K562 (cell line): Measurements from ENCODE around the gene TMCC2. TPM values are rescaled to one million over a fixed set of nuclear protein-coding genes. Genes with fewer than 3 reads are reported as not detected.

Experiments
- ATF3 ChIP-seq, 2 experiments: fragments of 450-650 bp in 1 of 2; sonication (generic) in 1 of 2; formaldehyde crosslinking in 1 of 2; IDR thresholded peaks in 1 of 2; conservative IDR thresholded peaks in 1 of 2; 2 replicates each; pipeline versions ENCODE4 v1.6.1 to v1.8.1; 2016 to 2023; ENCODE audit warnings: mild to moderate bottlenecking in 2 of 2, moderate library complexity in 2 of 2, inconsistent platforms in 1 of 2, missing genetic modification reagents in 1 of 2
- CREM ChIP-seq: IDR thresholded peaks from 2 replicates; pipeline ENCODE4 v1.6.1; 2014; ENCODE audit warnings: antibody characterized with exemption, low read depth
- EP300 ChIP-seq: IDR thresholded peaks from 2 replicates; pipeline ENCODE4 v1.6.1; 2012; ENCODE audit warnings: low read length, improper control_type of control experiment
- FOXJ3 ChIP-seq: sonication (generic); formaldehyde crosslinking; IDR thresholded peaks from 2 replicates; pipeline ENCODE4 v1.4.0; 2020; ENCODE audit warnings: mild to moderate bottlenecking, missing genetic modification reagents
- KLF13 ChIP-seq: fragments of 450-650 bp; IDR thresholded peaks from 2 replicates; pipeline ENCODE4 v1.6.1; 2016; ENCODE audit warnings: missing genetic modification characterization, low read depth, mild to moderate bottlenecking, missing compliant biosample characterization, moderate library complexity, borderline replicate concordance
- MECOM ChIP-seq: fragments of 250-450 bp; sonication (Bioruptor Pico); IDR thresholded peaks from 2 replicates; pipeline ENCODE4 v1.8.0; 2022; ENCODE audit warnings: inconsistent platforms
- MNT ChIP-seq, 2 experiments: fragments of 450-650 bp; conservative IDR thresholded peaks; 2 replicates each; pipeline ENCODE4 v1.6.1; 2017; ENCODE audit warnings: mild to moderate bottlenecking in 2 of 2, moderate library complexity in 2 of 2
- MTA2 ChIP-seq: fragments of 450-650 bp; IDR thresholded peaks from 2 replicates; pipeline ENCODE4 v1.6.1; 2016; ENCODE audit warnings: low read depth
- NCOA4 ChIP-seq: fragments of 450-650 bp; IDR thresholded peaks from 2 replicates; pipeline ENCODE4 v1.6.1; 2018; ENCODE audit warnings: mild to moderate bottlenecking; ENCODE audit not compliant: partially characterized antibody
- NFE2 ChIP-seq: IDR thresholded peaks from 2 replicates; pipeline ENCODE4 v1.6.1; 2014; ENCODE audit warnings: antibody characterized with exemption, low read depth
- PML ChIP-seq: IDR thresholded peaks from 2 replicates; pipeline ENCODE4 v1.6.1; 2012; ENCODE audit warnings: low read length, inconsistent platforms
- RBM22 ChIP-seq: fragments of 200-400 bp; formaldehyde crosslinking; IDR thresholded peaks from 2 replicates; pipeline ENCODE4 v1.6.1; 2018; ENCODE audit warnings: low read length, low read depth; ENCODE audit not compliant: poor library complexity, severe bottlenecking
- SMARCA5 ChIP-seq: fragments of 450-650 bp; IDR thresholded peaks from 2 replicates; pipeline ENCODE4 v1.6.1; 2016
- SREBF2 ChIP-seq: sonication (generic); formaldehyde crosslinking; IDR thresholded peaks from 2 replicates; pipeline ENCODE4 v1.4.0; 2020; ENCODE audit warnings: mild to moderate bottlenecking, missing genetic modification reagents
- ZBTB1 ChIP-seq: sonication (generic); formaldehyde crosslinking; IDR thresholded peaks from 2 replicates; pipeline ENCODE4 v1.8.1; 2023; ENCODE audit warnings: missing genetic modification reagents, low read depth, mild to moderate bottlenecking, borderline replicate concordance
- ZFP36 ChIP-seq: fragments of 150-350 bp; IDR thresholded peaks from 2 replicates; pipeline ENCODE4 v1.6.1; 2018; ENCODE audit warnings: low read length, low read depth; ENCODE audit not compliant: partially characterized antibody
- ZFX ChIP-seq: sonication (generic); formaldehyde crosslinking; IDR thresholded peaks from 2 replicates; pipeline ENCODE4 v1.8.0; 2022; ENCODE audit warnings: mild to moderate bottlenecking, missing genetic modification reagents, moderate library complexity
- ZNF184 ChIP-seq: sonication (generic); formaldehyde crosslinking; IDR thresholded peaks from 2 replicates; pipeline ENCODE4 v1.5.0; 2020; ENCODE audit warnings: missing genetic modification reagents
- polyA plus RNA-seq, 8 experiments: library from polyadenylated mRNA; depleted of rRNA in 4 of 8; stranded (reverse) in 5 of 8; unstranded in 3 of 8; fragments of >200 nt; fragmentation: Nextera tagmentation in 2 of 8; fragmentation: Illumina TruSeq in 1 of 8; extraction: Ambion mirVana in 2 of 8; extraction: Trizol in 1 of 8; gene quantifications; 2 replicates each; pipeline versions ENCODE4 v1.2.1 to v1.2.3, GENCODE V29; 2011 to 2014; ENCODE audit warnings: inconsistent platforms in 1 of 8, missing spikeins in 1 of 8
- total RNA-seq, 7 experiments: library from RNA; depleted of rRNA in 6 of 7; stranded (reverse); fragments of >200 nt in 6 of 7; fragmentation: Illumina TruSeq in 2 of 7; extraction: Trizol in 2 of 7; gene quantifications; 2 replicates each; pipeline versions ENCODE4 v1.2.1 to v1.2.3, GENCODE V29; 2011 to 2021; ENCODE audit warnings: low replicate concordance in 1 of 7
- TF ChIP-seq, protein P1 (sequence below), 3 experiments: fragments of 200-800 bp in 1 of 3; sonication (Bioruptor generic) in 1 of 3; sonication (generic) in 1 of 3; formaldehyde crosslinking in 1 of 3; IDR thresholded peaks; 2 replicates each; pipeline versions ENCODE4 v1.6.1 to v1.8.0; 2016 to 2022; ENCODE audit warnings: mild to moderate bottlenecking in 2 of 3, missing compliant biosample characterization in 2 of 3, missing genetic modification characterization in 2 of 3, missing genetic modification reagents in 1 of 3
- TF ChIP-seq, protein P2 (sequence below): fragments of 450-650 bp; IDR thresholded peaks from 2 replicates; pipeline ENCODE4 v1.6.1; 2016
- TF ChIP-seq, protein P3 (sequence below), 2 experiments: fragments of 150-350 bp in 1 of 2; IDR thresholded peaks; 2 replicates each; pipeline ENCODE4 v1.6.1; 2012 to 2016; ENCODE audit warnings: low read depth in 2 of 2, low read length in 2 of 2, mild to moderate bottlenecking in 1 of 2, moderate library complexity in 1 of 2

TMCC2 gene
- total and polyA plus RNA-seq, 9 of the 15 experiments (the other 6 are each of a cell fraction or from before 2014, with no cell fraction given), result 0.06 to 1.8 (median 0.98) TPM

DNA sequence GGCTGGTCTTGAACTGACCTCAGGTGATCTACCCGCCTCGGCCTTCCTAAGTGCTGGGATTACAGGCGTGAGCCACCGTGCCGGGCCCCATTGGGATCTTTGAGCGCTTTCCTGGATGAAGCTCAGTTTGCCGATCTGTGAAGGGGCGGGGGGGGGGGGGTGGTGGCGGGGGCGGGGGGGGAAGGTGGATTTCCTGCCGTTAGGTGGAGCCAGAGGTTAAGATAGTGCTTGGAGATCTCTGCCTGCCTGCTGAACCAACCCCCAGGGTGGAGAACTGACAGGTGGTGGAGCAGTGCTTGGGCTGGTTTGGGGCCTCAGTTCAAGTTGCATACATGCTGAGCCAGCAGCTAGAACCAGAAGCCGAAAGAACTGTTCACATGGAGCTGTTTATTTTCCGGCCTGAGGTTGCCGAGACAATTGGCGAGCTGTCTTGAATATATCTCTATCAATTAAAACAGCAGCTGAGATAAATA is 1.7 kb downstream of the TMCC2 start (continued):
- 0 out of 2 replicates have a peak, but pooled peaks have one; percentile 18 for TF ChIP-seq EP300
- TF ChIP-seq KLF13 (tag), result no peak
- no peak for TF ChIP-seq MTA2
- TF ChIP-seq ZFP36, result no peak
- no peak for TF ChIP-seq NCOA4
- TF ChIP-seq PML, result no peak
- no peak for TF ChIP-seq CREM
- no peak for TF ChIP-seq SREBF2 (CRISPR knock-in tag)
- TF ChIP-seq, protein P1, sequence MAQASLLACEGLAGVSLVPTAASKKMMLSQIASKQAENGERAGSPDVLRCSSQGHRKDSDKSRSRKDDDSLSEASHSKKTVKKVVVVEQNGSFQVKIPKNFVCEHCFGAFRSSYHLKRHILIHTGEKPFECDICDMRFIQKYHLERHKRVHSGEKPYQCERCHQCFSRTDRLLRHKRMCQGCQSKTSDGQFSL (CRISPR knock-in tag; IDR thresholded peaks at IDR 0.05), result peak; percentile 94
- TF ChIP-seq, protein P1 (tag; IDR thresholded peaks at IDR 0.05), result peak in 1 of 2 experiments; percentile 99; a peak in 2 of 4 replicates
- TF ChIP-seq FOXJ3 (CRISPR knock-in tag), result no peak
- TF ChIP-seq ATF3 (IDR thresholded peaks at IDR 0.05), result no peak
- no peak for TF ChIP-seq ATF3 (CRISPR knock-in tag; conservative IDR thresholded peaks at IDR 0.05)
- TF ChIP-seq NFE2, result no peak
- TF ChIP-seq RBM22, result no peak
- TF ChIP-seq, protein P2, sequence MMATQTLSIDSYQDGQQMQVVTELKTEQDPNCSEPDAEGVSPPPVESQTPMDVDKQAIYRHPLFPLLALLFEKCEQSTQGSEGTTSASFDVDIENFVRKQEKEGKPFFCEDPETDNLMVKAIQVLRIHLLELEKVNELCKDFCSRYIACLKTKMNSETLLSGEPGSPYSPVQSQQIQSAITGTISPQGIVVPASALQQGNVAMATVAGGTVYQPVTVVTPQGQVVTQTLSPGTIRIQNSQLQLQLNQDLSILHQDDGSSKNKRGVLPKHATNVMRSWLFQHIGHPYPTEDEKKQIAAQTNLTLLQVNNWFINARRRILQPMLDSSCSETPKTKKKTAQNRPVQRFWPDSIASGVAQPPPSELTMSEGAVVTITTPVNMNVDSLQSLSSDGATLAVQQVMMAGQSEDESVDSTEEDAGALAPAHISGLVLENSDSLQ, result peak; percentile 47
- TF ChIP-seq, protein P3, sequence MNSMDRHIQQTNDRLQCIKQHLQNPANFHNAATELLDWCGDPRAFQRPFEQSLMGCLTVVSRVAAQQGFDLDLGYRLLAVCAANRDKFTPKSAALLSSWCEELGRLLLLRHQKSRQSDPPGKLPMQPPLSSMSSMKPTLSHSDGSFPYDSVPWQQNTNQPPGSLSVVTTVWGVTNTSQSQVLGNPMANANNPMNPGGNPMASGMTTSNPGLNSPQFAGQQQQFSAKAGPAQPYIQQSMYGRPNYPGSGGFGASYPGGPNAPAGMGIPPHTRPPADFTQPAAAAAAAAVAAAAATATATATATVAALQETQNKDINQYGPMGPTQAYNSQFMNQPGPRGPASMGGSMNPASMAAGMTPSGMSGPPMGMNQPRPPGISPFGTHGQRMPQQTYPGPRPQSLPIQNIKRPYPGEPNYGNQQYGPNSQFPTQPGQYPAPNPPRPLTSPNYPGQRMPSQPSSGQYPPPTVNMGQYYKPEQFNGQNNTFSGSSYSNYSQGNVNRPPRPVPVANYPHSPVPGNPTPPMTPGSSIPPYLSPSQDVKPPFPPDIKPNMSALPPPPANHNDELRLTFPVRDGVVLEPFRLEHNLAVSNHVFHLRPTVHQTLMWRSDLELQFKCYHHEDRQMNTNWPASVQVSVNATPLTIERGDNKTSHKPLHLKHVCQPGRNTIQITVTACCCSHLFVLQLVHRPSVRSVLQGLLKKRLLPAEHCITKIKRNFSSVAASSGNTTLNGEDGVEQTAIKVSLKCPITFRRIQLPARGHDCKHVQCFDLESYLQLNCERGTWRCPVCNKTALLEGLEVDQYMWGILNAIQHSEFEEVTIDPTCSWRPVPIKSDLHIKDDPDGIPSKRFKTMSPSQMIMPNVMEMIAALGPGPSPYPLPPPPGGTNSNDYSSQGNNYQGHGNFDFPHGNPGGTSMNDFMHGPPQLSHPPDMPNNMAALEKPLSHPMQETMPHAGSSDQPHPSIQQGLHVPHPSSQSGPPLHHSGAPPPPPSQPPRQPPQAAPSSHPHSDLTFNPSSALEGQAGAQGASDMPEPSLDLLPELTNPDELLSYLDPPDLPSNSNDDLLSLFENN (IDR thresholded peaks at IDR 0.05; ENCODE audit: low read depth in 2 of 2, low read length in 2 of 2), result no peak
- TF ChIP-seq ZNF184 (CRISPR knock-in tag), result no peak
- no peak for TF ChIP-seq ZBTB1
- TF ChIP-seq SMARCA5, result no peak
- no peak for TF ChIP-seq MECOM
- no peak for TF ChIP-seq ZFX (CRISPR knock-in tag)
- TF ChIP-seq MNT (conservative IDR thresholded peaks at IDR 0.05), result no peak
